22Rv1 (cell line): ENCODE data around the gene CDK5R1.
A peak's percentile ranks its signal among the peaks of the same experiment; 100 is the strongest.

Experiments used
- H3K27ac ChIP-seq: fragments of 450-650 bp; 2 replicates; pipeline ENCODE4 v1.5.1; 2017
- CTCF ChIP-seq: fragments of 450-650 bp; IDR thresholded peaks from 2 replicates; pipeline ENCODE4 v1.5.1; 2017; ENCODE audit warnings: mild to moderate bottlenecking
- ZFX ChIP-seq: fragments of 450-650 bp; IDR thresholded peaks from 2 replicates; pipeline ENCODE4 v1.6.1; 2017; ENCODE audit warnings: antibody characterized with exemption, borderline replicate concordance

The CDK5R1 gene

DNA sequence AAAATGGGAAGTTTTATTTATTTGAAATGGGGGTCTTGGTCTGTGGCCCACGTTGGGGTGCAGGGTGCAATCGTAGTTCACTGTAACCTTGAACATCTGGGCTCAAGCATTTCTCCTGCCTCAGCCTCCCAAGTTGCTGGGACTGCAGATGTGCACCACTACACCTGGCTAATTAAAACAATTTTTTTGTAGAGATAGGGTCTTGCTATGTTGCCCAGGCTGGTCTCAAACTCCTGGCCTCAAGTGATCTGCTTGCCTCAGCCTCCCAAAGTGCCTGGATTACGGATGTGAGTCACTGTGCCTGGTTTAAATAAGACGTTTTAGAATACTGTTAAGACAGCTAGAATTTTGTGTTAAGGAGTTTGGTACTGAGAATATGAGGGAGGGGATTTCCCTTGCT lies 26.7 kb upstream of the CDK5R1 start:
- no peak overlapping the region for H3K27ac ChIP-seq
- no peak for TF ChIP-seq CTCF
- no peak for TF ChIP-seq ZFX

DNA sequence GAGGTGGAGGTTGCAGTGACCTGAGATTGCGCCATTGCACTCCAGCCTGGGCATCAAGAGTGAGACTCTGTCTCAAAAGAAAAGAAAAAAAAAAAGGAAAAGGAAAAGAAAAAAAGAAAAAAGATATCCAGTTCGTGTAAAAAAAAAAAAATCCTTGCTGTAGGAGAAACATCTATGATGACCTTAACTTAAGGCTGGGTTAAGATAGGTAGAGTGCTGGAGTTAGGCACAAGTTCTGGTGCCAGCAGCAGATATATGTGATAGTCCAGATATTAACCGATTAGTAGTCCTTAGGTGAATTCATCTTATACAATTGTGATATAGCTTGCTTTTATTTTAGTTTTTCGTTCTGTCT lies 25.3 kb upstream of the CDK5R1 start:
- H3K27ac ChIP-seq, result 0 out of 2 replicates have a peak overlapping the region, but pooled peaks have one; percentile 14
- TF ChIP-seq ZFX (no peak), CTCF (no peak)

DNA sequence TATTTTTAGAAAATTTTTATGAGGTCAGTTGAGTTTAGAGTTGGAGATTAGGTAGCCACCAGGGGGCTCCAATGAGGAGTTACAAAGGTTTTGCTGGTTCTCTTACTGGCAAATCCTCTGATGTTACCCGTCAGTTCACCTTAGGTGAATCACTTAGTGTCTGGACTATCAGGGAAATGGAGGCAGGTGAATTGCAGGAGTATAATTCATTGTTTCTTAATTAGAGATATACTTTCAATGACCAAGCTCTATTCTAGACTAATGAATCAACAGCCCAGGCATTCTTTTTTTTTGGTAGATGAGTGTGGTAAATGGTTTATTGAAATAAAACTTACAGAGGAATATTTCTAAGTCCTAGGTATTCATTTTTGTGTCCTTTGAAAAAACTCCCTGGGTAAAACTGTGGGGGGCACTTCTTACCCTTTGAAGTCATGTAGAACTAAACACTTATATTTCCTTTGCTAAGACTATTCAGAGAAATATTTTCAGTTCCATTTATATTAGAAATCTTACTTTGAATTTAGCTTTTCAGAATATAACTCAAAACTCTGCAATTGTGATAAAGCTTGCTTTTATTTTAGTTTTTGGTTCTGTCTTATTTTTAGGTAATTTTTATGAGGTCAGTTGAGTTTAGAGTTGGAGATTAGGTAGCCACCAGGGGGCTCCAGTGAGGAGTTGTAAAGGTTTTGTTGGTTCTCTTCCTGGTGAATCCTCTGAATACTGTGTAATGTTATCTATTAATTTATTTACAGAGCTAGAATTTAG lies 24.8 kb upstream of the CDK5R1 start:
- H3K27ac ChIP-seq, result 0 out of 2 replicates have a peak overlapping the region, but pooled peaks have one; percentile 14
- peak; percentile 83 for TF ChIP-seq CTCF
- no peak for TF ChIP-seq ZFX

GRCh38 chr17:32463304-32463703 lies 23.5 kb upstream of the CDK5R1 start:
- TF ChIP-seq CTCF, result no peak
- no peak for TF ChIP-seq ZFX
- H3K27ac ChIP-seq, result no peak overlapping the region

DNA sequence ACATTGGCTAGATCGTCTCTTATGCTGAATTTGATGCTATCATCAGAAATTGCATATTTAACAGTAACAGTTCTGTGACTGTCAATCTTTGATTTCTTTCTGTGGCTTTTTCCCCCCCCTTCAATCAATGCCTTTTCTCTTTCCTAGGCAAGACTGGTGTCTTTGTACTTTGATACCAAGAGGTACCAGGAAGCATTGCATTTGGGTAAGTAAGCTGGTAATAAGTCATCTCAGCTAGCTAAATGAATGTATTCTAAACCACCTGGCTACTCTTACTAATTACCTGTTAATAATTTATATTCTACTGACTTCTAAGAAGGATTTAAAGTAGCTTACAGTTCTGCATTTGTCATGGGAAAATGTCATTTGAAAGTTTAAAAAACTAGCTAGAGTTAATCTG lies 22.4 kb upstream of the CDK5R1 start:
- TF ChIP-seq CTCF (no peak), ZFX (no peak)
- no peak overlapping the region for H3K27ac ChIP-seq

GRCh38 chr17:32467949-32468348 lies 18.8 kb upstream of the CDK5R1 start:
- TF ChIP-seq ZFX (no peak), CTCF (no peak)
- H3K27ac ChIP-seq, result no peak overlapping the region

DNA sequence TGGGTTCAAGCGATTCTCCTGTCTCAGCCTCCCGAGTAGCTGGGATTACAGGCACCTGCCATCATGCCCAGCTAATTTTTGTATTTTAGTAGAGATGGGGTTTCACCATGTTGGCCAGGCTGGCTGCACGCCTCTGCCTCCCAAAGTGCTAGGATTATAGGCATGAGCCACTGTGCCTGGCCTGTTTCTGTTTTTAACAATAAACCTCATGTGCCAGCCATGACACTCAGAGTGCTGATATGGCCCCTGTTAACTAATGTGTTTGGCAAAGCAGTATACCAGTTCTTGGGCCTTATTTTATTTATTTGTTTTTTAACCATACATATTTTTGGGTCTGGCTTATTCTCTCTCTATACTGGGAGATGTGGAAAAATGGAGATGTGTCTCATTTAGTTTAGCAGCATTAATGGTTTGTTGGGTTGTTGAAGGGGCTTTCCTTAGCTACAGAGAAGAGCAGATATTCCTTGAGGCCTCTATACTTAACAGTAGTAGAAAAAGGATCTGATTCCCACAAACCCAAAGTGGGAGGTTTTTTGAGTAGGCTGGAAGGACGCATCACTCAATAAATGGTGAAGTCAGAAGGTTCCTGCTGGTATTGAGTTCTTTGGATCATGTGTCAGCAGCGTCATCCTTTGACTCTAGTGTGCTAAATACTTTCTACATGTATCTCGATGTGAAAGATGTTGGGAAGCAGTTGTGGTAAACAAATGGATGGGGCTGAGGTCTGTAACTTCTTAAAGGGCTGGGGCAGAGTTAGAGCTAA lies 16.2 kb upstream of the CDK5R1 start:
- TF ChIP-seq CTCF (no peak), ZFX (no peak)
- no peak overlapping the region for H3K27ac ChIP-seq
